Endothelial cell of umbilical vein (primary cell): ENCODE results near the gene NR3C2. TPM values are rescaled to one million over a fixed set of nuclear protein-coding genes. Genes with fewer than 3 reads are reported as not detected.

ENCODE experiments used
- BruUV-seq: library from RNA; stranded (reverse); fragments of 400-500 nt; replicated peaks from 2 replicates; lab custom pipeline; 2021; lab: Mats Ljungman, UMichigan
- CTCF ChIA-PET: fragments of 300-600, 350-600 bp; sonication (Branson Sonifier 250); formaldehyde crosslinking; loops from one replicate; lab custom pipeline; 2021; ENCODE audit warnings: antibody characterized with exemption, inconsistent platforms; lab: Charles Lee
- POLR2A ChIA-PET: fragments of 300-600, 350-600 bp; sonication (Branson Sonifier 250); formaldehyde crosslinking; loops from one replicate; lab custom pipeline; 2021; ENCODE audit warnings: antibody characterized with exemption, inconsistent platforms; lab: Charles Lee
- DNase-seq: peaks from one replicate; pipeline ENCODE4 v3.0.0-alpha.2; 2011; ENCODE audit warnings: low read depth, low spot score
- FAIRE-seq: peaks from 2 replicates; lab custom pipeline; 2011; peaks lifted over from hg19 to GRCh38; lab: Jason Lieb, UNC
- H2AFZ ChIP-seq: 2 replicates; pipeline ENCODE4 v1.6.0; 2012; ENCODE audit warnings: low read depth, low read length, control low read depth, inconsistent platforms
- H3K27ac ChIP-seq: 2 replicates; pipeline ENCODE4 v1.5.1; 2011; ENCODE audit warnings: low read depth, mild to moderate bottlenecking, control low read depth, low read length, moderate library complexity; ENCODE audit not compliant: insufficient read depth
- H3K27me3 ChIP-seq, 2 experiments: 2 replicates each; pipeline versions ENCODE4 v1.6.0 to v1.6.1; 2011; ENCODE audit warnings: low read length in 2 of 2, mixed read lengths in 1 of 2; ENCODE audit not compliant: control insufficient read depth in 2 of 2, insufficient read depth in 2 of 2
- H3K36me3 ChIP-seq, 2 experiments: 2 replicates in 1 of 2; 3 replicates in 1 of 2; pipeline ENCODE4 v1.5.1; 2011; ENCODE audit warnings: low read length in 2 of 2, mild to moderate bottlenecking in 1 of 2, moderate library complexity in 1 of 2; ENCODE audit not compliant: control insufficient read depth in 2 of 2, insufficient read depth in 2 of 2; ENCODE audit errors: extremely low read depth in 1 of 2
- H3K4me1 ChIP-seq: 3 replicates; pipeline ENCODE4 v1.5.1; 2011; ENCODE audit warnings: mild to moderate bottlenecking, low read length; ENCODE audit not compliant: control insufficient read depth, insufficient read depth; ENCODE audit errors: extremely low read depth
- H3K4me2 ChIP-seq: 2 replicates; pipeline ENCODE4 v1.6.1; 2011; ENCODE audit warnings: low read length, control low read depth, mixed read lengths; ENCODE audit not compliant: insufficient read depth
- H3K4me3 ChIP-seq, 3 experiments: fragments of 200-600 bp in 1 of 3; sonication (generic), shearing (Covaris generic) in 1 of 3; replicated peaks in 1 of 3; 2 replicates each; pipeline ENCODE4 v1.5.1; 2011 to 2016; ENCODE audit warnings: control low read depth in 3 of 3, low read length in 3 of 3, mild to moderate bottlenecking in 2 of 3, inconsistent platforms in 1 of 3, low read depth in 1 of 3, moderate library complexity in 1 of 3; ENCODE audit not compliant: insufficient read depth in 1 of 3
- H3K79me2 ChIP-seq: 2 replicates; pipeline ENCODE4 v1.6.0; 2012; ENCODE audit warnings: low read length, inconsistent platforms; ENCODE audit not compliant: control insufficient read depth, insufficient read depth
- H3K9ac ChIP-seq: replicated peaks from 2 replicates; pipeline ENCODE3; 2011; ENCODE audit warnings: low read length, control low read depth; ENCODE audit not compliant: insufficient read depth; ENCODE audit errors: extremely low read depth
- H3K9me1 ChIP-seq: replicated peaks from 3 replicates; pipeline ENCODE4 v1.6.0; 2011; ENCODE audit warnings: mild to moderate bottlenecking, low read length; ENCODE audit not compliant: control insufficient read depth, insufficient read depth; ENCODE audit errors: extremely low read depth
- H3K9me3 ChIP-seq: replicated peaks from 2 replicates; pipeline ENCODE4 v1.5.1; 2012; ENCODE audit warnings: low read length, inconsistent platforms; ENCODE audit not compliant: control insufficient read depth, insufficient read depth
- H4K20me1 ChIP-seq: replicated peaks from 2 replicates; pipeline ENCODE3; 2011; ENCODE audit warnings: mild to moderate bottlenecking, low read length; ENCODE audit not compliant: control insufficient read depth, insufficient read depth; ENCODE audit errors: extremely low read depth
- CTCF ChIP-seq, 2 donors: IDR thresholded peaks; 1 replicate in 1 of 2; 2 replicates in 1 of 2; pipeline ENCODE4 v1.5.1; 2011; ENCODE audit warnings: low read length in 2 of 2, mild to moderate bottlenecking in 2 of 2, moderate library complexity in 2 of 2, control low read depth in 1 of 2, inconsistent platforms in 1 of 2, low read depth in 1 of 2; ENCODE audit not compliant: insufficient read depth in 1 of 2; ENCODE audit errors: extremely low read depth in 1 of 2
- EZH2 ChIP-seq: IDR thresholded peaks from 2 replicates; pipeline ENCODE4 v1.6.1; 2012; ENCODE audit warnings: borderline replicate concordance, low read depth, mild to moderate bottlenecking, moderate library complexity, low read length, inconsistent platforms; ENCODE audit not compliant: severe bottlenecking
- FOS ChIP-seq: IDR thresholded peaks from 2 replicates; pipeline ENCODE4 v1.6.1; 2011; ENCODE audit warnings: mild to moderate bottlenecking, low read length, moderate library complexity, borderline replicate concordance; ENCODE audit not compliant: insufficient read depth
- GATA2 ChIP-seq: IDR thresholded peaks from 2 replicates; pipeline ENCODE4 v1.7.0; 2011; ENCODE audit warnings: low read depth, mild to moderate bottlenecking, moderate library complexity, mixed read lengths, low read length; ENCODE audit not compliant: insufficient read length, insufficient read depth
- JUN ChIP-seq: IDR thresholded peaks from 2 replicates; pipeline ENCODE4 v1.6.1; 2011; ENCODE audit warnings: borderline replicate concordance, low read depth; ENCODE audit not compliant: insufficient read length, insufficient read depth
- MAX ChIP-seq: IDR thresholded peaks from 2 replicates; pipeline ENCODE4 v1.6.1; 2011; ENCODE audit not compliant: insufficient read depth, insufficient read length
- MYC ChIP-seq: IDR thresholded peaks from one replicate; pipeline ENCODE4 v1.6.1; 2011; ENCODE audit warnings: mild to moderate bottlenecking, low read depth, low read length
- POLR2A ChIP-seq: IDR thresholded peaks from 2 replicates; pipeline ENCODE4 v1.6.1; 2012; ENCODE audit warnings: low read depth, mild to moderate bottlenecking, control low read depth, low read length
- POLR2AphosphoS5 ChIP-seq: IDR thresholded peaks from 2 replicates; pipeline ENCODE4 v1.6.1; 2012; ENCODE audit warnings: low read depth, mild to moderate bottlenecking, control low read depth, low read length, moderate library complexity; ENCODE audit not compliant: insufficient read depth
- dilution Hi-C: fragments of 300-500 bp; cut with MboI; formaldehyde crosslinking; loops from one replicate; pipeline ENCODE4 v1.15.0; 2019; ENCODE audit warnings: low sequenced_read_pairs; ENCODE audit not compliant: extremely low pct_ligation_motif_present
- intact Hi-C: fragments of 100-400 bp; cut with micrococcal nuclease; formaldehyde crosslinking; loops from one replicate; pipeline ENCODE4 v1.10.0; 2022
- polyA plus RNA-seq, 4 experiments: library from polyadenylated mRNA; depleted of rRNA in 3 of 4; stranded (reverse) in 3 of 4; unstranded in 1 of 4; fragments of >200 nt; gene quantifications; 2 replicates each; pipeline versions ENCODE4 v1.2.1 to v1.2.3, GENCODE V29; 2011 to 2012; ENCODE audit warnings: missing spikeins in 1 of 4
- total RNA-seq: library from RNA; stranded (reverse); gene quantifications from 2 replicates; pipeline ENCODE4 v1.2.3, GENCODE V29; 2021

Gene NR3C2
- total and polyA plus RNA-seq, 2 donors (not counting 3 experiments of a cell fraction or from before 2014, with no cell fraction given) = 4.8 to 16.4 TPM

- dilution Hi-C loops (no loop called here), intact Hi-C loops (no loop called here)
- Histone ChIP-seq H4K20me1 (no peaks in the 10 kb centered on the region), H3K27ac (no peak overlapping the region), H3K36me3 (no peaks in the 10 kb centered on the region), H3K4me1 (peaks cover 10% of the 10 kb centered on the region), H2AFZ (no peak overlapping the region), H3K79me2 (no peaks in the 10 kb centered on the region), H3K4me2 (no peak overlapping the region), H3K9ac (no peak overlapping the region), H3K9me3 (no peaks in the 10 kb centered on the region), H3K9me1 (no peaks in the 10 kb centered on the region), H3K4me3 (no peak overlapping the region), H3K27me3 (no peaks in the 10 kb centered on the region)
- CTCF ChIA-PET = interaction anchor here (1.3 kb wide), 2 partner anchors 11 to 14 kb away, joined by 4 read pairs; no protein-coding TSS in a partner anchor
- POLR2A ChIA-PET = no interaction called here
- BruUV-seq = no TSS peak
- FAIRE-seq (no peak), DNase-seq (no peak)
- no peak for TF ChIP-seq MYC
- no peak for TF ChIP-seq MAX
- TF ChIP-seq POLR2A = no peak
- no peak for TF ChIP-seq POLR2AphosphoS5
- no peak for TF ChIP-seq EZH2
- TF ChIP-seq JUN = no peak
- TF ChIP-seq CTCF (IDR thresholded peaks at IDR 0.05; ENCODE audit: extremely low read depth in 1 of 2, insufficient read depth in 1 of 2, low read depth in 1 of 2, low read length in 2 of 2) = no peak
- TF ChIP-seq GATA2 = no peak
- TF ChIP-seq FOS = no peak
Measured at GRCh38 chr4:148259841-148260240, 182.4 kb downstream of the NR3C2 start.
